IMR-90 (cell line): ENCODE measurements around the gene PRDM2. TPM values are rescaled to one million over a fixed set of nuclear protein-coding genes. Genes with fewer than 3 reads are reported as not detected.

Experiments
- ATAC-seq: fragments of 200-7000 bp; cut with Tn5 transposase; 2 replicates; pipeline ENCODE4 v1.9.1; 2020; ENCODE audit warnings: low read depth, mild to moderate bottlenecking, moderate library complexity
- BruUV-seq: library from RNA; stranded (reverse); fragments of 400-500 nt; replicated peaks from 2 replicates; lab custom pipeline; 2021; lab: Mats Ljungman, UMichigan
- CTCF ChIA-PET: fragments of 300-600 bp; formaldehyde crosslinking; extraction: SDS; loops from one replicate; lab custom pipeline; 2021; ENCODE audit warnings: antibody characterized with exemption; lab: Yijun Ruan, JAX
- POLR2A ChIA-PET: fragments of 300-600 bp; sonication (Branson Sonifier 250); formaldehyde crosslinking; loops from one replicate; lab custom pipeline; 2022; ENCODE audit warnings: antibody characterized with exemption; ENCODE audit not compliant: unreplicated experiment; lab: Charles Lee
- DNase-seq: peaks from one replicate; pipeline ENCODE4 v3.0.0; 2013
- H2AFZ ChIP-seq: replicated peaks from 2 replicates; pipeline ENCODE3; 2013; ENCODE audit warnings: low read length, mild to moderate bottlenecking; ENCODE audit not compliant: poor library complexity
- H2AK5ac ChIP-seq: 2 replicates; pipeline ENCODE4 v1.6.1; 2013; ENCODE audit warnings: low read depth, low read length, inconsistent platforms
- H2AK9ac ChIP-seq: replicated peaks from 2 replicates; pipeline ENCODE3; 2013; ENCODE audit warnings: mild to moderate bottlenecking, low read depth, low read length, moderate library complexity; ENCODE audit not compliant: poor library complexity
- H2BK120ac ChIP-seq: 2 replicates; pipeline ENCODE4 v1.6.1; 2013; ENCODE audit warnings: low read depth, low read length, inconsistent platforms
- H2BK15ac ChIP-seq: 3 replicates; pipeline ENCODE4 v1.6.1; 2013; ENCODE audit warnings: low read depth, low read length, inconsistent platforms
- H2BK20ac ChIP-seq: 2 replicates; pipeline ENCODE4 v1.6.1; 2013; ENCODE audit warnings: low read depth, mild to moderate bottlenecking, inconsistent platforms, low read length, moderate library complexity
- H2BK5ac ChIP-seq: 2 replicates; pipeline ENCODE4 v1.6.1; 2013; ENCODE audit warnings: mild to moderate bottlenecking, low read depth, low read length, inconsistent platforms; ENCODE audit not compliant: poor library complexity, severe bottlenecking
- H3K14ac ChIP-seq: replicated peaks from 2 replicates; pipeline ENCODE4 v1.6.1; 2013; ENCODE audit warnings: low read depth, low read length, inconsistent platforms
- H3K18ac ChIP-seq: 2 replicates; pipeline ENCODE4 v1.6.1; 2013; ENCODE audit warnings: low read depth, low read length, control low read depth
- H3K23ac ChIP-seq: 2 replicates; pipeline ENCODE4 v1.6.1; 2013; ENCODE audit warnings: low read depth, low read length, inconsistent platforms
- H3K27ac ChIP-seq: 2 replicates; pipeline ENCODE4 v1.5.1; 2013; ENCODE audit warnings: mild to moderate bottlenecking, control low read depth, low read length; ENCODE audit not compliant: insufficient read depth
- H3K27me3 ChIP-seq: 2 replicates; pipeline ENCODE4 v1.6.1; 2013; ENCODE audit warnings: low read length; ENCODE audit not compliant: control insufficient read depth, insufficient read depth
- H3K36me3 ChIP-seq: 2 replicates; pipeline ENCODE4 v1.6.1; 2013; ENCODE audit warnings: low read length, mixed read lengths; ENCODE audit not compliant: control insufficient read depth, insufficient read depth
- H3K4ac ChIP-seq: 2 replicates; pipeline ENCODE4 v1.6.1; 2013; ENCODE audit warnings: low read depth, low read length, inconsistent platforms
- H3K4me1 ChIP-seq: 2 replicates; pipeline ENCODE4 v1.6.1; 2013; ENCODE audit warnings: low read length, mixed read lengths; ENCODE audit not compliant: control insufficient read depth, insufficient read depth
- H3K4me2 ChIP-seq: 2 replicates; pipeline ENCODE4 v1.6.1; 2013; ENCODE audit warnings: low read depth, mild to moderate bottlenecking, control low read depth, low read length, moderate library complexity
- H3K4me3 ChIP-seq: 2 replicates; pipeline ENCODE4 v1.5.1; 2013; ENCODE audit warnings: low read depth, mild to moderate bottlenecking, control low read depth, low read length, moderate library complexity; ENCODE audit not compliant: insufficient read depth
- H3K56ac ChIP-seq: 2 replicates; pipeline ENCODE4 v1.6.1; 2013; ENCODE audit warnings: low read length, inconsistent platforms; ENCODE audit not compliant: insufficient read depth; ENCODE audit errors: extremely low read depth
- H3K79me1 ChIP-seq, 2 experiments: 2 replicates each; pipeline ENCODE4 v1.6.1; 2013; ENCODE audit warnings: low read length in 2 of 2, inconsistent platforms in 1 of 2, low read depth in 1 of 2
- H3K9ac ChIP-seq: 2 replicates; pipeline ENCODE4 v1.6.1; 2013; ENCODE audit warnings: low read depth, low read length, control low read depth
- H3K9me1 ChIP-seq: 2 replicates; pipeline ENCODE4 v1.6.1; 2013; ENCODE audit warnings: low read length, inconsistent platforms; ENCODE audit not compliant: insufficient read depth
- H3K9me3 ChIP-seq: 2 replicates; pipeline ENCODE4 v1.6.1; 2013; ENCODE audit warnings: low read length; ENCODE audit not compliant: control insufficient read depth, insufficient read depth
- H4K20me1 ChIP-seq: 2 replicates; pipeline ENCODE4 v1.6.1; 2013; ENCODE audit warnings: low read length, inconsistent platforms; ENCODE audit not compliant: insufficient read depth
- H4K5ac ChIP-seq: 2 replicates; pipeline ENCODE4 v1.6.1; 2013; ENCODE audit warnings: mild to moderate bottlenecking, low read depth, low read length, control low read depth
- H4K8ac ChIP-seq, 2 experiments: 2 replicates each; pipeline ENCODE4 v1.6.1; 2013; ENCODE audit warnings: low read depth in 2 of 2, low read length in 2 of 2, control low read depth in 1 of 2, inconsistent platforms in 1 of 2
- H4K91ac ChIP-seq: 2 replicates; pipeline ENCODE4 v1.6.1; 2013; ENCODE audit warnings: low read depth, low read length, inconsistent platforms; ENCODE audit not compliant: insufficient read depth
- BHLHE40 ChIP-seq: fragments of 150-350 bp; IDR thresholded peaks from 2 replicates; pipeline ENCODE4 v1.6.1; 2016; ENCODE audit warnings: mild to moderate bottlenecking, low read depth, low read length
- CEBPB ChIP-seq: IDR thresholded peaks from 2 replicates; pipeline ENCODE4 v1.6.1; 2012; ENCODE audit warnings: low read depth, low read length, improper control_type of control experiment
- CHD1 ChIP-seq: IDR thresholded peaks from 2 replicates; pipeline ENCODE4 v1.6.1; 2012; ENCODE audit warnings: low read depth, low read length, improper control_type of control experiment
- CTCF ChIP-seq: conservative IDR thresholded peaks from 2 replicates; pipeline ENCODE4 v1.5.1; 2012; ENCODE audit warnings: mild to moderate bottlenecking, low read depth, low read length, improper control_type of control experiment
- FOS ChIP-seq: fragments of 150-350 bp; IDR thresholded peaks from 2 replicates; pipeline ENCODE4 v1.6.1; 2016; ENCODE audit warnings: low read depth, low read length
- MAFK ChIP-seq: IDR thresholded peaks from 2 replicates; pipeline ENCODE4 v1.6.1; 2012; ENCODE audit warnings: low read depth, low read length, improper control_type of control experiment
- MAZ ChIP-seq: IDR thresholded peaks from 2 replicates; pipeline ENCODE4 v1.6.1; 2012; ENCODE audit warnings: low read depth, mild to moderate bottlenecking, low read length, improper control_type of control experiment, moderate library complexity, borderline replicate concordance
- MXI1 ChIP-seq: IDR thresholded peaks from 2 replicates; pipeline ENCODE4 v1.6.1; 2012; ENCODE audit warnings: low read depth, mild to moderate bottlenecking, low read length, moderate library complexity, borderline replicate concordance
- NFE2L2 ChIP-seq: fragments of 150-350 bp; IDR thresholded peaks from 2 replicates; pipeline ENCODE4 v1.6.1; 2016; ENCODE audit warnings: low read depth, mild to moderate bottlenecking, low read length
- POLR2A ChIP-seq: IDR thresholded peaks from 2 replicates; pipeline ENCODE4 v1.6.1; 2012; ENCODE audit warnings: mild to moderate bottlenecking, low read depth, low read length
- RAD21 ChIP-seq: IDR thresholded peaks from 2 replicates; pipeline ENCODE4 v1.6.1; 2012; ENCODE audit warnings: low read length, improper control_type of control experiment
- RCOR1 ChIP-seq: IDR thresholded peaks from 2 replicates; pipeline ENCODE4 v1.6.1; 2012; ENCODE audit warnings: mild to moderate bottlenecking, low read length, improper control_type of control experiment; ENCODE audit not compliant: insufficient replicate concordance
- RFX5 ChIP-seq: IDR thresholded peaks from 2 replicates; pipeline ENCODE4 v1.8.0; 2012; ENCODE audit warnings: low read depth, mild to moderate bottlenecking, low read length, moderate library complexity
- USF2 ChIP-seq: fragments of 150-350 bp; IDR thresholded peaks from 2 replicates; pipeline ENCODE4 v1.6.1; 2017; ENCODE audit warnings: mild to moderate bottlenecking, antibody characterized with exemption, low read length, low read depth
- WGBS, 2 experiments: methylation state at CpG; one replicate each; pipeline versions ENCODE4 v1.1.5 to v1.1.7; 2013; ENCODE audit warnings: missing lambda C conversion rate in 2 of 2; ENCODE audit not compliant: insufficient read length in 1 of 2; ENCODE audit errors: extremely low coverage in 2 of 2; 5-methylcytosine and 5-hydroxymethylcytosine counted together
- dilution Hi-C: fragments of 300-500 bp; cut with HindIII; formaldehyde crosslinking; loops from one replicate; pipeline ENCODE4 v1.14.3; 2018; ENCODE audit warnings: low sequenced_read_pairs; ENCODE audit not compliant: unreplicated experiment
- in situ Hi-C: fragments of 300-500 bp; cut with MboI; formaldehyde crosslinking; loops from 3 replicates; pipeline ENCODE4 v1.14.3; 2019; ENCODE audit warnings: low sequenced_read_pairs, inconsistent platforms, mixed read lengths
- intact Hi-C: fragments of 100-400 bp; cut with micrococcal nuclease; formaldehyde crosslinking; loops from 2 replicates; pipeline ENCODE4 v1.10.0; 2022
- polyA plus RNA-seq, 3 experiments: library from polyadenylated mRNA; depleted of rRNA; stranded (reverse); fragments of >200 nt; gene quantifications; 2 replicates each; pipeline ENCODE4 v1.2.3, GENCODE V29; 2012; ENCODE audit warnings: low replicate concordance in 1 of 3
- total RNA-seq: library from RNA; depleted of rRNA; stranded (reverse); fragments of >200 nt; gene quantifications from 2 replicates; pipeline ENCODE4 v1.2.3, GENCODE V29; 2012
- TF ChIP-seq, protein P1 (sequence below): fragments of 150-350 bp; IDR thresholded peaks from 2 replicates; pipeline ENCODE4 v1.6.1; 2016; ENCODE audit warnings: low read depth, mild to moderate bottlenecking, low read length, moderate library complexity, borderline replicate concordance

The PRDM2 gene
- total and polyA plus RNA-seq, 2 of the 4 experiments (the other 2 are of a cell fraction), result 3.4 to 8.9 TPM

DNA sequence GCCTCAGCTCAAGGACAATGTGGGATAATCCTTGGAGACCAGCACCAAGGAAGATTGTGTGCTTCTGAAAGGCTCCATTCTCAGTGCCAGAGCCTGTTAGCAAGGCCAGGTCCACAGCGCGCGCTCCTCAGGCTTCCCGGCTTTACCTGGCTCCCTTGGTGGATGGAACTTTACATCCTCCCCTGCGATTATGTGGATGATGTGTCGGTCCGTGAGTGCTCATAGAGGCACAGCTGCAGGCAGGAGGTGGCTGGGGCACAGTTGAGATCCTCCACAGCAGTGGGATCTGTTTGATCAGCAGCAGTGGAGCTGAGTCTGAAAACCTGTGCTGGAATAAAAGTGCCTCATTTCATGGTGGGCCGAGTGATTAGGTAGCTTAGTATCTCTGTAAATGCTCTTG, 62.7 kb downstream of the PRDM2 start:
- H3K9ac ChIP-seq, result no peak overlapping the region
- H3K27me3 ChIP-seq, result no peaks in the 10 kb centered on the region
- WGBS, 2 experiments, result 86% methylated on average over 3 of the region's 8 CpGs; no CpG with 5 or more reads in 1 of the 2 experiments
- H4K91ac ChIP-seq, result no peak overlapping the region
- peaks cover 81% of the 10 kb centered on the region for H4K20me1 ChIP-seq
- H3K9me1 ChIP-seq, result peaks cover 29% of the 10 kb centered on the region
- H3K4ac ChIP-seq, result 0 out of 2 replicates have a peak overlapping the region, but pooled peaks have one; percentile 6
- H4K8ac ChIP-seq, result no peak overlapping the region; a peak in 1 of 4 replicates
- CTCF ChIA-PET, result no interaction called here
- TF ChIP-seq CTCF (no peak), MXI1 (no peak), FOS (no peak), CHD1 (no peak), CEBPB (no peak), BHLHE40 (no peak), USF2 (no peak), POLR2A (no peak), MAFK (no peak), RCOR1 (no peak), RFX5 (no peak), NFE2L2 (no peak), RAD21 (no peak), MAZ (no peak)
- TF ChIP-seq, protein P1, sequence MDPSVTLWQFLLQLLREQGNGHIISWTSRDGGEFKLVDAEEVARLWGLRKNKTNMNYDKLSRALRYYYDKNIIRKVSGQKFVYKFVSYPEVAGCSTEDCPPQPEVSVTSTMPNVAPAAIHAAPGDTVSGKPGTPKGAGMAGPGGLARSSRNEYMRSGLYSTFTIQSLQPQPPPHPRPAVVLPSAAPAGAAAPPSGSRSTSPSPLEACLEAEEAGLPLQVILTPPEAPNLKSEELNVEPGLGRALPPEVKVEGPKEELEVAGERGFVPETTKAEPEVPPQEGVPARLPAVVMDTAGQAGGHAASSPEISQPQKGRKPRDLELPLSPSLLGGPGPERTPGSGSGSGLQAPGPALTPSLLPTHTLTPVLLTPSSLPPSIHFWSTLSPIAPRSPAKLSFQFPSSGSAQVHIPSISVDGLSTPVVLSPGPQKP, result no peak
- H3K4me1 ChIP-seq, result peaks cover 17% of the 10 kb centered on the region
- H4K5ac ChIP-seq, result 0 out of 2 replicates have a peak overlapping the region, but pooled peaks have one; percentile 4
- no peak overlapping the region for H3K18ac ChIP-seq
- H2BK120ac ChIP-seq, result no peak overlapping the region
- no peak overlapping the region for H3K4me3 ChIP-seq
- H3K56ac ChIP-seq, result no peak overlapping the region
- peak overlapping the region; percentile 34; the same call in 1 of the 2 replicates for H3K23ac ChIP-seq
- ATAC-seq (no peak), DNase-seq (no peak)
- H3K4me2 ChIP-seq, result no peak overlapping the region
- in situ Hi-C loops, result loop anchor here (25.0 kb wide), 1 partner anchor 1175 kb away; no protein-coding TSS in a partner anchor
- H2BK20ac ChIP-seq, result no peak overlapping the region
- no peak overlapping the region for H2BK5ac ChIP-seq
- peaks cover 22 to 68% of the 10 kb centered on the region in 2 experiments for H3K79me1 ChIP-seq
- 0 out of 2 replicates have a peak overlapping the region, but pooled peaks have one; percentile 21 for H3K14ac ChIP-seq
- BruUV-seq, result no TSS peak
- POLR2A ChIA-PET, result no interaction called here
- dilution Hi-C loops, result no loop called here
- peaks cover 5% of the 10 kb centered on the region; the same call in 1 of the 2 replicates for H3K36me3 ChIP-seq
- no peak overlapping the region for H3K27ac ChIP-seq
- no peak overlapping the region for H2AFZ ChIP-seq
- intact Hi-C loops, result no loop called here
- no peak overlapping the region for H2BK15ac ChIP-seq
- H2AK5ac ChIP-seq, result no peak overlapping the region; the same call in 1 of the 2 replicates
- H3K9me3 ChIP-seq, result no peaks in the 10 kb centered on the region
- H2AK9ac ChIP-seq, result no peak overlapping the region
